Mucosa of descending colon (tissue), 3 donors: ENCODE results near the gene ARMH3. TPM values are rescaled to one million over a fixed set of nuclear protein-coding genes. Genes with fewer than 3 reads are reported as not detected.

Experiments
- ATAC-seq: fragments of 200-7000 bp; cut with Tn5 transposase; one replicate; pipeline ENCODE4 v1.9.1; 2020; ENCODE audit warnings: mild to moderate bottlenecking, moderate library complexity
- DNase-seq, 3 donors: peaks; one replicate each; pipeline ENCODE4 v3.0.0-alpha.2; 2020
- H3K36me3 ChIP-seq: fragments of 200-600 bp; one replicate; pipeline ENCODE4 v1.8.0; 2021; ENCODE audit warnings: low read depth, mild to moderate bottlenecking
- H3K4me1 ChIP-seq: fragments of 200-600 bp; one replicate; pipeline ENCODE4 v1.8.0; 2021; ENCODE audit warnings: low read depth, mild to moderate bottlenecking
- H3K4me3 ChIP-seq: fragments of 200-600 bp; one replicate; pipeline ENCODE4 v1.8.0; 2021; ENCODE audit warnings: mild to moderate bottlenecking
- H3K9me3 ChIP-seq: fragments of 200-600 bp; one replicate; pipeline ENCODE4 v1.8.0; 2021; ENCODE audit warnings: mild to moderate bottlenecking
- intact Hi-C, 2 donors: fragments of 100-400 bp; cut with DNase I in 1 of 2; cut with micrococcal nuclease in 1 of 2; formaldehyde crosslinking; loops; one replicate each; pipeline versions ENCODE4 v1.11.0 to v1.11.1; 2022; cut with DNase I, micrococcal nuclease
- total RNA-seq, 3 donors: library from RNA; stranded (reverse); fragmentation: NEBNext Ultra II Directional in 2 of 3; extraction: Animal tissue kit (Norgen Biotek cat#: 25700) in 2 of 3; gene quantifications; one replicate each; pipeline versions ENCODE4 v1.2.1 to v1.2.4, GENCODE V29; 2021 to 2023
- TF ChIP-seq, protein P1 (sequence below): fragments of 200-600 bp; IDR thresholded peaks from one replicate; pipeline ENCODE4 v1.8.0; 2022; ENCODE audit warnings: antibody characterized with exemption, mild to moderate bottlenecking
- donor health status: DM: no; HTN: no; CAD: no; lungs with moderate emphysema.
- donor health status: DM: no; HTN: no; CAD: no.
- donor health status: DM: no; HTN: yes; CAD: no.

ARMH3 gene
- total RNA-seq, 3 donors from 2014 or later, result 25.8 to 45.6 (median 28.1) TPM

DNA sequence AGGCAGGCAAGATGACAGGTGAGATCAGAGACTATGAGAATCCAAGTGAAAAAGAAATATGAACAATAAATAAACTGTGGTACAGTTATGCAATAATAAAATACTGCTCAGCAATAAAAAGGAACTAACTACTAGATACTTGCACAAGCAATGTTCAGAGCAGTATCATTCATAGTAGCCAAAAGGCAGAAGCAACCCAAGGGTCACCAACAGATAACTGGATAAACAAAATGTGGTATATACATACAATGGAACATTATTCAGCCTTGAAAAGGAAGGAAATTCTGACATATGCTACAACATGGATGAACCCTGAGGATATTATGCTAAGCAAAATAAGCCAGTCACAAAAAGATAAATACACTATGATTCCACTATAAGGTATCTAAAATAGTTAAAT, 135.4 kb downstream of the ARMH3 start:
- H3K9me3 ChIP-seq, result no peaks in the 10 kb centered on the region
- intact Hi-C loops, result no loop called here
- TF ChIP-seq, protein P1, sequence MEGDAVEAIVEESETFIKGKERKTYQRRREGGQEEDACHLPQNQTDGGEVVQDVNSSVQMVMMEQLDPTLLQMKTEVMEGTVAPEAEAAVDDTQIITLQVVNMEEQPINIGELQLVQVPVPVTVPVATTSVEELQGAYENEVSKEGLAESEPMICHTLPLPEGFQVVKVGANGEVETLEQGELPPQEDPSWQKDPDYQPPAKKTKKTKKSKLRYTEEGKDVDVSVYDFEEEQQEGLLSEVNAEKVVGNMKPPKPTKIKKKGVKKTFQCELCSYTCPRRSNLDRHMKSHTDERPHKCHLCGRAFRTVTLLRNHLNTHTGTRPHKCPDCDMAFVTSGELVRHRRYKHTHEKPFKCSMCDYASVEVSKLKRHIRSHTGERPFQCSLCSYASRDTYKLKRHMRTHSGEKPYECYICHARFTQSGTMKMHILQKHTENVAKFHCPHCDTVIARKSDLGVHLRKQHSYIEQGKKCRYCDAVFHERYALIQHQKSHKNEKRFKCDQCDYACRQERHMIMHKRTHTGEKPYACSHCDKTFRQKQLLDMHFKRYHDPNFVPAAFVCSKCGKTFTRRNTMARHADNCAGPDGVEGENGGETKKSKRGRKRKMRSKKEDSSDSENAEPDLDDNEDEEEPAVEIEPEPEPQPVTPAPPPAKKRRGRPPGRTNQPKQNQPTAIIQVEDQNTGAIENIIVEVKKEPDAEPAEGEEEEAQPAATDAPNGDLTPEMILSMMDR, result no peak
- no peak for ATAC-seq
- no peak overlapping the region for H3K4me3 ChIP-seq
- DNase-seq, result no peak
- no peaks in the 10 kb centered on the region for H3K36me3 ChIP-seq
- no peaks in the 10 kb centered on the region for H3K4me1 ChIP-seq

DNA sequence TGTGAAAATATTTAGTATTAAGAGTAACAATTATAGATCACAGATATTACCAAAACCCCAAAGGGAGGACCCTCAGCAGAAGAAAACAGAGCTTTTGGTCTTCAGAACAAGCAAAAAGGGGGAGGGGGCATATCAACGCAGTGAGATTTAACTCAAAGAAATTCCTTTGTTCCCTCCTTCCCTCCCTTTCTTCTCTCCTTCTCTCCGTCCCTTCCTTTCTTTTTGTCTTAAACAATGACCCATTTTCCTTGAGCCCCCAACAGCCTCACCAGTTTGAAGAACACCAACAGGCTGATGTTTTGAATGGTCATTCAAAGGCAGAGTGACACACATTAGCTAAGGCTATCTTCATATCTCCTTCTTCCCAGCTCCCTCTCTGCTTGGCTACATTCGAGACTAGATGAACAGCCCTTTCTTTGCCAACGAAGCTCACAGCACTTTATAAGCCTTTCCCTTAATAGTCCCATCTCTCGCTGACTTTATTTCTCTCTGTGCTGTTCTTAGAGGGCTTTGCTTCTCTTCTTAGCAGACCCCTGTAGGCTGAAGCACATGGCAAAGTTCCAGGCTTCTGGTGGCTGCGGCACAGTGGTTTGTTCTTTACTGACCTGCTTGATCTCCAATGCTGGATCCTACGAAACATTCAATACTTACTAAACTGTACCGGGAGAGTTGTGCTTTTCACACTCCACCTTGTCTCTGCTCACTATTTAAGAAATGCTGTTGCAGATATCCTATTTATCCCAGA, 136.8 kb downstream of the ARMH3 start:
- H3K36me3 ChIP-seq, result no peaks in the 10 kb centered on the region
- no peak for DNase-seq
- no peak for ATAC-seq

DNA sequence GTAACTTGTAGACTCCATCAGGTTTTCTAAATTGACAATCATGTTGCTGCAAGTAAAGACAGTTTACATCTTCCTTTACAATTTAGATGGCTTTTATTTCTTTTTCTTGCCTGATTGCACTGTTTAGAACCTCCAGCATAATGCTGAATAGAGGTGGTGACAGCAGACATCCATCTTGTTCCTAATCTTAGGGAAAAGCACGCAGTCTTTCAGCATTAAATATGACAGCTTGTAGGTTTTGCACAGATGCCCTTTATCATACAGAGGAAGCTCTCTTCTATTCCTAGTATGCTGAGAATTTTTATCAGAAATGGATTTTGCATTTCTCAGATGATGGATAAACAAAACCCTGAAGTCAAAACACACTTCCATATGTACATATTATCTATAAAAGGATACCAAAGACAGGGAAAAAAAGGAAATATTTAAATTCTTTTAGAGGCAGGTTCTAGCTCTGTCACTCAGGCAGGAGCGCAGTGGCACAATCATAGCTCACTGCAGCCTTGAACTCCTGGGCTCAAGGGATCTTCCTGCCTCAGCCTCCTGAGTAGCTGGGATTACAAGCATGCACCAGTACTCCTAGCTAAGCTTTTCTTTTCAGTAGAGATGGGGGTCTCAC, 143.3 kb downstream of the ARMH3 start:
- intact Hi-C loops, result no loop called here
- Histone ChIP-seq H3K36me3 (no peaks in the 10 kb centered on the region), H3K4me3 (no peak overlapping the region), H3K9me3 (no peaks in the 10 kb centered on the region), H3K4me1 (no peaks in the 10 kb centered on the region)
- ATAC-seq (no peak), DNase-seq (no peak)
- TF ChIP-seq, protein P1, result no peak

More for the DNA sequence above, 136.8 kb downstream of the ARMH3 start:
- intact Hi-C loops, result no loop called here
- no peaks in the 10 kb centered on the region for H3K4me1 ChIP-seq
- TF ChIP-seq, protein P1, result no peak
- H3K4me3 ChIP-seq, result no peak overlapping the region
- H3K9me3 ChIP-seq, result no peaks in the 10 kb centered on the region

DNA sequence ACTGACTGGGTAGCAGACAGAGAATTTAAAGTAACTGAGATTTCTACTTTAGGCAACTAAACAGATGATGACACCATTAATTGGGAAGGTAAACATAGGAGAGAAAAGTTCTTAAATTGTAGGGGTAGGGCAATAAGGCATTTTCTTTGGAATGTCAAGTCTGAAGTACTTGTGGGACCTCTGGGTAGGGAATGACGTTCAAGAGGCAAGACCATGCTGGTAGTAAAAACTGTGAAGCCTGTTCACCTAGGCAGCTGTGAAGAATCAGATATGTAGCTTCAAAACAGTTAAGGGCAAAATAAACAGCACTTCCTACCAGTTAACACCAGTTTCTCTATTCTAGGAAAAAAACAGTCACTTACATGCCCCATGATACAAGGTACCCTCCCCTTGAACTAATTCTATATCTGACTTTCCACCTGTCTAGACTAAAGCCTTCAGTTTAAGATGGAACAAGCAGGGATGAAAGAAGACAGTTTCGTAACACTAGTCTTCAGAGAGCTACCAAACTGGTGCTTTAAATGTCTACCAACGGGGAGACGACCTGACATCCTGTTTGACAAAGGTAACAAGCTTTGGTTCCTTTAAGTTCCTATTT, 149.3 kb downstream of the ARMH3 start:
- no peak for ATAC-seq
- no peak for DNase-seq
- no peaks in the 10 kb centered on the region for H3K9me3 ChIP-seq
- intact Hi-C loops, result no loop called here
- H3K36me3 ChIP-seq, result no peaks in the 10 kb centered on the region
- H3K4me3 ChIP-seq, result no peak overlapping the region
- TF ChIP-seq, protein P1, result no peak
- no peaks in the 10 kb centered on the region for H3K4me1 ChIP-seq

DNA sequence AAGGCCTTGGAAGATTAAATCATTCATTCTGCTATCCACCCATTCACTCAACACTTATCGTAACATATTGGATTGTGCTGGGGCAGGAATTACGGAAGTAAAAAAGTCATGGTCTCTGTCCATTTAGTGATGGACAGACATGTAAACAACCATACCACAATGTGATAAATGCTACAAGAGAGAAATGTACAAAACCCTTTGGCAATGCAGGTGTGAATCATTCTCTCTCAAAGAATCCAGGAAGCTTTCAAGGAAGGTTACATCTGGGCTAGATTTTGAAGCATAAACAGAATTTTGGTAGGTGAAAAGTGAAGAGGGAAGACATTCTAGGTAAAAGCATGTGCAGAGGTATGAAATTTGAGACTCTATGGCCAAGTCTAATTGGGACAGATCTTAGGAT, 150.7 kb downstream of the ARMH3 start:
- Histone ChIP-seq H3K4me1 (no peaks in the 10 kb centered on the region), H3K36me3 (no peaks in the 10 kb centered on the region), H3K4me3 (no peak overlapping the region), H3K9me3 (no peaks in the 10 kb centered on the region)
- no peak for DNase-seq
- no peak for ATAC-seq
- intact Hi-C loops, result no loop called here
- TF ChIP-seq, protein P1, result no peak
